ENCODE results near the gene OSBP2. TPM values are rescaled to one million over a fixed set of nuclear protein-coding genes. Genes with fewer than 3 reads are reported as not detected.

Gene OSBP2
- total and polyA plus RNA-seq, 10 of the 15 experiments (the other 5 are each of a cell fraction or from before 2014, with no cell fraction given): 0.11 to 7.7 (median 3.6) TPM

DNA sequence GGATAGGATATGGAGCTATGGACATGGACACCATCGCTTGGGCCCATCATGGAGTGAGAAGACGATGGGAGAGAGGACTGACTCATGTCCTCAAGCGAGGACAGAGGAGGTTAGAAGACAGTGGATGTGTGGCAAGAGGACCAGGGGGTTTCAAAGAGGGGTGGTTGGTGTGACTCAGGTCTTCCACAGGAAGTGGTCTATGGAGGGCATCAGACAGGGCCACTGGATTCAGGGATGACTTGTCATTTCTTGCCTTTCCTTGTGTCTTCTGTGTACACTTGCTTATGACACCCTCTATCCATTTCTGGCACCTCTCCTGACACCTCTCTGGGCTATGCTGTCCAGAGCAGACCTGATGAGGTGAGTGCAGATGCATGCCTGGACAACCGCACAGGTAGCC is 115.4 kb downstream of the OSBP2 start (continued):
- TF ChIP-seq, protein P1, sequence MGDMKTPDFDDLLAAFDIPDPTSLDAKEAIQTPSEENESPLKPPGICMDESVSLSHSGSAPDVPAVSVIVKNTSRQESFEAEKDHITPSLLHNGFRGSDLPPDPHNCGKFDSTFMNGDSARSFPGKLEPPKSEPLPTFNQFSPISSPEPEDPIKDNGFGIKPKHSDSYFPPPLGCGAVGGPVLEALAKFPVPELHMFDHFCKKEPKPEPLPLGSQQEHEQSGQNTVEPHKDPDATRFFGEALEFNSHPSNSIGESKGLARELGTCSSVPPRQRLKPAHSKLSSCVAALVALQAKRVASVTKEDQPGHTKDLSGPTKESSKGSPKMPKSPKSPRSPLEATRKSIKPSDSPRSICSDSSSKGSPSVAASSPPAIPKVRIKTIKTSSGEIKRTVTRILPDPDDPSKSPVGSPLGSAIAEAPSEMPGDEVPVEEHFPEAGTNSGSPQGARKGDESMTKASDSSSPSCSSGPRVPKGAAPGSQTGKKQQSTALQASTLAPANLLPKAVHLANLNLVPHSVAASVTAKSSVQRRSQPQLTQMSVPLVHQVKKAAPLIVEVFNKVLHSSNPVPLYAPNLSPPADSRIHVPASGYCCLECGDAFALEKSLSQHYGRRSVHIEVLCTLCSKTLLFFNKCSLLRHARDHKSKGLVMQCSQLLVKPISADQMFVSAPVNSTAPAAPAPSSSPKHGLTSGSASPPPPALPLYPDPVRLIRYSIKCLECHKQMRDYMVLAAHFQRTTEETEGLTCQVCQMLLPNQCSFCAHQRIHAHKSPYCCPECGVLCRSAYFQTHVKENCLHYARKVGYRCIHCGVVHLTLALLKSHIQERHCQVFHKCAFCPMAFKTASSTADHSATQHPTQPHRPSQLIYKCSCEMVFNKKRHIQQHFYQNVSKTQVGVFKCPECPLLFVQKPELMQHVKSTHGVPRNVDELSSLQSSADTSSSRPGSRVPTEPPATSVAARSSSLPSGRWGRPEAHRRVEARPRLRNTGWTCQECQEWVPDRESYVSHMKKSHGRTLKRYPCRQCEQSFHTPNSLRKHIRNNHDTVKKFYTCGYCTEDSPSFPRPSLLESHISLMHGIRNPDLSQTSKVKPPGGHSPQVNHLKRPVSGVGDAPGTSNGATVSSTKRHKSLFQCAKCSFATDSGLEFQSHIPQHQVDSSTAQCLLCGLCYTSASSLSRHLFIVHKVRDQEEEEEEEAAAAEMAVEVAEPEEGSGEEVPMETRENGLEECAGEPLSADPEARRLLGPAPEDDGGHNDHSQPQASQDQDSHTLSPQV (IDR thresholded peaks at IDR 0.05): no peak
- no peak for TF ChIP-seq CBFB (IDR thresholded peaks at IDR 0.05; ENCODE audit: low read depth)
- TF ChIP-seq, protein P2, sequence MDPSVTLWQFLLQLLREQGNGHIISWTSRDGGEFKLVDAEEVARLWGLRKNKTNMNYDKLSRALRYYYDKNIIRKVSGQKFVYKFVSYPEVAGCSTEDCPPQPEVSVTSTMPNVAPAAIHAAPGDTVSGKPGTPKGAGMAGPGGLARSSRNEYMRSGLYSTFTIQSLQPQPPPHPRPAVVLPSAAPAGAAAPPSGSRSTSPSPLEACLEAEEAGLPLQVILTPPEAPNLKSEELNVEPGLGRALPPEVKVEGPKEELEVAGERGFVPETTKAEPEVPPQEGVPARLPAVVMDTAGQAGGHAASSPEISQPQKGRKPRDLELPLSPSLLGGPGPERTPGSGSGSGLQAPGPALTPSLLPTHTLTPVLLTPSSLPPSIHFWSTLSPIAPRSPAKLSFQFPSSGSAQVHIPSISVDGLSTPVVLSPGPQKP (IDR thresholded peaks at IDR 0.05; ENCODE audit: low read depth, low read length): no peak
- no peak for TF ChIP-seq EED (IDR thresholded peaks at IDR 0.05; ENCODE audit: low read depth)
- no peak for TF ChIP-seq ETV6 (conservative IDR thresholded peaks at IDR 0.05 in 1 of 2, IDR thresholded peaks at IDR 0.05 in 1 of 2; ENCODE audit: borderline replicate concordance in 1 of 2, low read depth in 1 of 2)

DNA sequence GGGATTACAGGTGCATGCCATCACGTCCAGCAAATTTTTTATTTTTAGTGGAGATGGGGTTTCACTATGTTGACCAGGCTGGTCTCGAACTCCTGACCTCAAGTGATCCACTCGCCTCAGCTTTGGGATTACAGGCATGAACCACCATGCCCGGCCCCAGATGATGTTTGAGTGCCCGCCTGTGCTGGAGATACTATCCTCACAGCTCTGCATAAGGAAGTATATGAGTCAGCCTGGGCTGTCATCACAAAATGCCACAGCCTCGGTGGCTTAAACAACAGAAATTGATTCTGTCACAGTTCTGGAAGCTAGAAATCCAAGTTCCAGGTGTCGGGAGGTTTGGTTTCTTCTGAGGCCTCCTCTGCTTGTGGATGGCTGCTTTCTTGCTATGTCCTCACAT is 119.3 kb downstream of the OSBP2 start:
- no peak overlapping the region for H3K4me3 ChIP-seq
- H4K20me1 ChIP-seq (ENCODE audit: control insufficient read depth, insufficient read depth): no peaks in the 10 kb centered on the region; the same call in 1 of the 2 replicates
- 25% methylated on average over 7 of the region's 7 CpGs for WGBS (ENCODE audit: insufficient coverage, insufficient replicate concordance, low lambda C conversion rate, missing lambda C conversion rate)
- no peaks in the 10 kb centered on the region for H3K9me3 ChIP-seq (replicated peaks; ENCODE audit: control insufficient read depth, insufficient read depth, low read length)
- no peak overlapping the region for H2AFZ ChIP-seq (ENCODE audit: control insufficient read depth, low read depth, low read length)
- H3K27ac ChIP-seq (ENCODE audit: control insufficient read depth, insufficient read depth): no peak overlapping the region
- DNase-seq (ENCODE audit: low read depth, low spot score): no peak
- no peak overlapping the region for H3K9ac ChIP-seq (ENCODE audit: control insufficient read depth, insufficient read depth, low read length)
- in situ Hi-C loops (cut with MboI) (no loop called here), intact Hi-C loops (cut with micrococcal nuclease; ENCODE audit: unreplicated experiment) (no loop called here)
- no peak for FAIRE-seq
- H3K27me3 ChIP-seq (replicated peaks in 1 of 2; ENCODE audit: control insufficient read depth in 2 of 2, insufficient read depth in 2 of 2, low read length in 1 of 2): no peaks in the 10 kb centered on the region
- no peak for ATAC-seq
- no peaks in the 10 kb centered on the region for H3K79me2 ChIP-seq (ENCODE audit: control insufficient read depth, insufficient read depth, low read length)
- no TSS peak for BruUV-seq (replicated peaks)
- POLR2A ChIA-PET: no interaction called here
- CTCF ChIA-PET: interaction anchor here (0.8 kb wide), 1 partner anchor 27 kb away, joined by 3 read pairs; no protein-coding TSS in a partner anchor
- no peak overlapping the region for H3K4me2 ChIP-seq (ENCODE audit: control insufficient read depth, insufficient read depth)
- RAD21 ChIA-PET (ENCODE audit: unreplicated experiment): no interaction called here
- no peaks in the 10 kb centered on the region for H3K36me3 ChIP-seq (ENCODE audit: control insufficient read depth in 2 of 2, insufficient read depth in 2 of 2, low read length in 1 of 2)
- SMC1A ChIA-PET (ENCODE audit: uncharacterized antibody, unreplicated experiment): no interaction called here
- H3K4me1 ChIP-seq (ENCODE audit: control insufficient read depth, insufficient read depth, low read length): no peaks in the 10 kb centered on the region
- TF ChIP-seq PAX8 (IDR thresholded peaks at IDR 0.05) (no peak), GABPA (IDR thresholded peaks at IDR 0.05; ENCODE audit: low read depth) (no peak), FOXM1 (IDR thresholded peaks at IDR 0.05; ENCODE audit: low read depth, low read length) (no peak), TCF3 (IDR thresholded peaks at IDR 0.05; ENCODE audit: borderline replicate concordance, insufficient read depth, low read depth, low read length) (no peak), MYB (IDR thresholded peaks at IDR 0.05; ENCODE audit: borderline replicate concordance, low read depth, low read length) (no peak)
- TF ChIP-seq, protein P3, sequence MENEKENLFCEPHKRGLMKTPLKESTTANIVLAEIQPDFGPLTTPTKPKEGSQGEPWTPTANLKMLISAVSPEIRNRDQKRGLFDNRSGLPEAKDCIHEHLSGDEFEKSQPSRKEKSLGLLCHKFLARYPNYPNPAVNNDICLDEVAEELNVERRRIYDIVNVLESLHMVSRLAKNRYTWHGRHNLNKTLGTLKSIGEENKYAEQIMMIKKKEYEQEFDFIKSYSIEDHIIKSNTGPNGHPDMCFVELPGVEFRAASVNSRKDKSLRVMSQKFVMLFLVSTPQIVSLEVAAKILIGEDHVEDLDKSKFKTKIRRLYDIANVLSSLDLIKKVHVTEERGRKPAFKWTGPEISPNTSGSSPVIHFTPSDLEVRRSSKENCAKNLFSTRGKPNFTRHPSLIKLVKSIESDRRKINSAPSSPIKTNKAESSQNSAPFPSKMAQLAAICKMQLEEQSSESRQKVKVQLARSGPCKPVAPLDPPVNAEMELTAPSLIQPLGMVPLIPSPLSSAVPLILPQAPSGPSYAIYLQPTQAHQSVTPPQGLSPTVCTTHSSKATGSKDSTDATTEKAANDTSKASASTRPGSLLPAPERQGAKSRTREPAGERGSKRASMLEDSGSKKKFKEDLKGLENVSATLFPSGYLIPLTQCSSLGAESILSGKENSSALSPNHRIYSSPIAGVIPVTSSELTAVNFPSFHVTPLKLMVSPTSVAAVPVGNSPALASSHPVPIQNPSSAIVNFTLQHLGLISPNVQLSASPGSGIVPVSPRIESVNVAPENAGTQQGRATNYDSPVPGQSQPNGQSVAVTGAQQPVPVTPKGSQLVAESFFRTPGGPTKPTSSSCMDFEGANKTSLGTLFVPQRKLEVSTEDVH (IDR thresholded peaks at IDR 0.05; ENCODE audit: low read depth, partially characterized antibody): no peak
